Measurements from ENCODE around the gene AKT1S1.
"Not testable (repeated sequence)": the region's sequence is repeated elsewhere in the genome, so short reads cannot be mapped to it uniquely, and the experiment has no call there.

The AKT1S1 gene

GRCh38 chr19:49833599-49833998 lies 43.6 kb downstream of the AKT1S1 start:
- DNase-seq, result no peak

DNA sequence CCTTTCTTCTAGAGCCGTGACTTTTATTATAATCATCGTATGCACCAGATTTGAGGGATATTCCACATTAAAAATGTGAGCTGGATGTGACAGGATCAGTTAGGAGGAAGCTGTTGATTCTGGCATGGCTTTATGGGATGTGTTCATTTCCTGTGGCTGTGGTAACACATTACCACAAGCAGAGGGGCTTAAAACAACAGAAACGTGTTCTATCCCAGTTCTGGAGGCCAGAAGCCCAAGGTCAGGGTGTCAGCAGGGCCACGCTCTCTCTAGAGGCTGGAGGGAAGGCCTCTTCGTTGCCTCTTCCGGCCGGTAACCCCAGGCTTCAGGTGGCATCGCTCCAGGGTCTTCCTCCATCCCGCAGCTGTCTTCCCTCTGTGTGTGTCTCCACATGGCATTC lies 44.6 kb downstream of the AKT1S1 start:
- no peak for DNase-seq

DNA sequence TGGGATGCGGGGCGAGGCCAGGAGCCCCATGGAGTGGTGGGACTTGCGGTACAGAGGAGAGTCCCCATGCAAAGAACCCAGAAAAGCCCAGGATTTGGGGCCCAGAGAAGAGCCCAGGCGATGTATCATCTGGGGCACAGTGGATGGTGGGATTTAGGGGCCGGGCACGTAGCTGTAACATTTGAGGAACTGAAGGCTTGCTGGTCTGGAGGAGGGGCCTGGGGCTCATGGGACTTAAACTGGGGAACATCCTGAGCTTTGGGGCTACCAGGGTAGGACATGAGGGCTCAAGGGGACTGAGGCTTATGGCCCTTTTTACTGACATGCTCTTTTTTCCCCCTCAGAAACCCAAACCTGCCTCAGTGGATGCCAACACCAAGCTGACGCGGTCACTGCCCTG lies 45.6 kb downstream of the AKT1S1 start:
- no peak for DNase-seq

DNA sequence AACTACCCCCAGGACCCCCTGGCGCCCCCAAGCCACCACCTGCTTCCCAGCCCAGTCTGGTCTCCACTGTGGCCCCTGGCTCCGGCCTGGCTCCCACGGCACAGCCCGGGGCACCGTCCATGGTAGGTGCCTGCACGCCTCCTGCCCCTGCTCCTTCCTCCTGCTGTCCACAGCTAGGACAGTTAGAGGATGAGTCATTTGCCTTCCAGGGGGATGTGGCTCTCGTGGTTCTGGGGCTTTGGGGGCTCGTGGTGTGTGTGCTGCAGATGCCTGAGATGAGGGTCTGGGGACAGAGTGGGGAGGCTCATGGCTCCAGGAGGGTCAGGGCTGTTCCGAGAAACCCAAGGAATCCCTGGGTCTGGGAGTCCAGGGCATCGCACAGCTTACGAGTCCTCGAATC lies 46.4 kb downstream of the AKT1S1 start:
- DNase-seq, result no peak

DNA sequence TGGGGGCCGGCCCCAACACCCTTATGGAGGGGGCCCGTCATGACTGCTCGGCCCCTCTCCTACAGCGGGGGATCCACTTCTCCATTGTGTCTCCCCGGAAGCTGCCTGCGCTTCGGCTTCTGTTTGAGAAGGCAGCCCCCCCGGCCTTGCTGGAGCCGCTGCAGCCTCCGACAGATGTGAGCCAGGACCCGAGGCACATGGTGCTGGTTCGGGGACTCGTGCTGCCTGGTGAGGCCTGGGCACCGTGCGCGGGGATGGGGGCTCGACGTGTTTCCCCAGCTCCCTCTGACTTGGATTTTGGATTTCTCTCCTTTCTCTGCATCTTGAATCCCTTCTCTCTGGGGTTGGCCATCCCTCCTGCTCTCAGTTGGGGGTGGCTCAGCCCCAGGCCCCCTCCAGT lies 47.4 kb downstream of the AKT1S1 start:
- DNase-seq, result no peak

DNA sequence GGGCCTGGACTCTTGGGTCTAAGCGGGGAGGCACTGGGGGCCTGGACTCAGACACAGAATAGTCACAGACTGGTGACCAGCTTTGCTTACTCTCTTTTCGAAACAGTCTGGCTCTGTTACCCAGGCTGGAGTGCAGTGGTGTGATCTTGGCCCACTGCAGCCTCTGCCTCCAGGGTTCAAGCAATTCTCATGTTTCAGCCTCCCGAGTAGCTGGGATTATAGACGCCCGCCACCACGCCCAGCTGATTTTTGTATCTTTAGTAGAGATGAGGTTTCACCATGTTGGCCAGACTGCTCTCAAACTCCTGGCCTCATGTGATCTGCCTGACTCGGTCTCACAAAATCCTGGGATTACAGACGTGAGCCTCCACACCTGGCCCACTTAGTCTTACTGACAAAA lies 48.0 kb downstream of the AKT1S1 start:
- DNase-seq, result no peak

GRCh38 chr19:49827034-49827433 lies 50.1 kb downstream of the AKT1S1 start:
- no peak for DNase-seq

- DNase-seq, result no peak
Measured at GRCh38 chr19:49824662-49825061, 52.5 kb downstream of the AKT1S1 start.

- peak; percentile 91 for DNase-seq
Measured at GRCh38 chr19:49823472-49823871, 53.7 kb downstream of the AKT1S1 start.

GRCh38 chr19:49820125-49820524 lies 57.0 kb downstream of the AKT1S1 start:
- peak; percentile 86 for DNase-seq

- DNase-seq, result not testable (repeated sequence)
Measured at GRCh38 chr19:49819452-49820115, 57.6 kb downstream of the AKT1S1 start.

Data from DMS79 (cell line).